Right renal pelvis (tissue), 4 donors: ENCODE data around the gene GAB2. TPM values are rescaled to one million over a fixed set of nuclear protein-coding genes. Genes with fewer than 3 reads are reported as not detected.
A peak's percentile ranks its signal among the peaks of the same experiment; 100 is the strongest.
"Not testable (repeated sequence)": the region's sequence is repeated elsewhere in the genome, so short reads cannot be mapped to it uniquely, and the experiment has no call there.

Source experiments
- DNase-seq, 4 donors: peaks; one replicate each; pipeline ENCODE4 v3.0.0-alpha.2; 2013; ENCODE audit warnings: low read depth in 4 of 4, low spot score in 3 of 4, missing footprints in 1 of 4
- polyA plus RNA-seq, 4 donors: library from polyadenylated mRNA; unstranded; fragments of 120-200 nt; gene quantifications; one replicate each; pipeline ENCODE4 v1.2.1, GENCODE V29; 2013; ENCODE audit not compliant: insufficient read length in 4 of 4

The GAB2 gene
- polyA plus RNA-seq, 4 donors, result 17.4 to 20.1 (median 18.0) TPM

DNA sequence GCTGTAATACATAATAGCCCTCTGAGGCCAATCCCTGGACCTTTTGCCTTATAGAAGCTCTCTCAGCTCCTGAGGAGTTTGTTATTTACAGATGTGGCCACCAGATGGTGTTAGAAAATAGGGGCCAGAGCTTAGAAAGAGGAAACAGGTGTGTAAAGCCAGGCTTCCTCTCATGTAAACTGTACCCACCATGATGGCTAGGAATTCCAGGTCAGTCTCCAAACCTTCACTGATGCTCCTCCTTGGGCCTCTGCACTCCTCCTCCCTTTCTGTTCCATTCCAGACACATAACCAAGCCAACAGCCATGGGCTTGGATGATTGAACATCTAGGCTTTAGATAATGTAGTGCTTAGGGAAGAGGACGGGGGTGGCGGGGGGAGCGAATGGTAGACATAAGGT lies 189.2 kb downstream of the GAB2 start:
- DNase-seq, result peak; percentile 39 to 60 (median 52)

DNA sequence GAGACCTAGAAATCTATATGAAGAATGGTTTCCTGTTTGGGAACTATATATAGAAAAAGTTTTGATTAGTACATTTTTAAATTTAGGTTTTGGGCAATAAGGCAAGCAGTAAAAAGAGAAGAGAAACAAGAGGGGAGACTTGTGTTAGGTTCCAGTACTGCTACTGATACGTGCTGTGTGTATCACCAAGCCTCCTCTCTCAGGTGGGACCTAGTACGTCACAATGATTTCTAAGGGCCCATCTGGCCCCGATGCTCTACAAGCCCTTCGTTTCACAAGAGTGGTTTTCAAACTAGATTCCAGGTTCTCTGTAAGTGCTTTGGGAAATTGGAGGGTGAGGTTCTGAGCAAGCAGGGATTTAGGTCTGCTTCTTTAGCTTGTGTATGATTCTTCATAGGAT lies 189.7 kb downstream of the GAB2 start:
- no peak for DNase-seq

DNA sequence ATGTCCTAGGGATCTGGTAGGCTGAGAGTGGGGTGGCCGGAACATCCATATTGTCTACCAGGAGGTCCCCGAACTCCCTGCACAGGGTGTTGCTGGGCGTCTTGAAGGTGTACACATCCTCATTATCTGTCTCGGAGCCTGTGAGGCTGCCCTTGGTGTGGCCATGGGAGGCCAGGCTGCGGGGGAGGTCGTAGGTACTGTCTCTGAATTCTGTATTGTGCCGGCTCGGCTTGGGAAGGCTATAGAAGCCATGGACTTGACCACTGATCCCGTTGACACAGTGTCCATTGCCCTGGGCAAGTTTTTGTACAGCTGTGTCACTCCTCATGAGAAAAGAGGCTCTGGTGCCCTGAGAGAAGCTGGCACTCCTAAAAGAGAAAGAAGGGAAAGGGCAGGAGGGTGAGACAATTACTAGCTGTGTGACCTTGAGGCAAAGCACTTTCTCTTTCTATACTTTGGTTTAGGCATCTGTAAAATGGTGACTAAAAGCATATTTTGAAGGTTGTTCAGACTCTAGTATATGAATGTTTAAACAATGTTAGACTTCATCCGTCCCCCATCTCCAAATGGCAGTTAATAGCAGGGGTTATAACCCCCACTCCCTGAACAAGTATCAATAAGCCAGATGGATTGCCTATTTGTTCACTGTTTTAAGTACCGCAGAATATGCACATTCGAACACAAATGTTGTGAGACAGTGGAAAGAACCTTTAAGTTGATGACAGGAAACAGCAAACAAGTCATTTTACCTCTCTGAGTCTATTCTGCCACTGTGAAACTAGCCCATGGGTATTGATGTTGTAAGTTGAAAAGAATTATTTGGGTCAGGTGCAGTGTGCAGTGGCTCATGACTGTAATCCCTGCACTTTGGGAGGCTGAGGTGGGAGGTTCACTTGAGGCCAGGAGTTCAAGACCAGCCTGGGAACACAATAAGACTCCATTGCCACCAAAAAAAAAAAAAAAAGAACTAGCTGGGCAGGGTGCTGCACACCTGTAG lies 190.6 kb downstream of the GAB2 start:
- no peak for DNase-seq

DNA sequence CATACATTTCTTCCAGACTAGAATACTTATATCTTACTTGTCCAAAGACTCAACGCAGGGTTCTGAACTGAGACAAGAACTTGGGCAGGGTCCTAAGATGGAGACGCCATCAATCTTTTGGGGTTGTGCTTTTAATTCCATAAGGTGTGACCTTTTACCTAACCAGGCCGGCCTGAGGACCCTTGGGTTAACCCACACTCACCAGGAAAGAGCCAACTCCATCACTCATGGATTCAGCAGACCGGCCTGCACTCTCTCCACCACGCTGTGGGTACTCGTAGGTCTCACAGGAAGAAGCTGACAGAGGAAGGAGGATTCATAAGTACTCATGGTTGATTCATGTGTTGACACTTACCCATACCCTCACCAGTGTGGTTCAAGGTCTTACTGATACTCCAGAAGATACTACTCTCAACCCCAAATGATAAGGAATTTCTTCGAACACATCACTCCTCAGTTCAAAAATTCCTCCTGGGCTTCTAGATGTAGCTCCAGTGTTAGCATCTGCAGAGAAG lies 192.7 kb downstream of the GAB2 start:
- no peak for DNase-seq

DNA sequence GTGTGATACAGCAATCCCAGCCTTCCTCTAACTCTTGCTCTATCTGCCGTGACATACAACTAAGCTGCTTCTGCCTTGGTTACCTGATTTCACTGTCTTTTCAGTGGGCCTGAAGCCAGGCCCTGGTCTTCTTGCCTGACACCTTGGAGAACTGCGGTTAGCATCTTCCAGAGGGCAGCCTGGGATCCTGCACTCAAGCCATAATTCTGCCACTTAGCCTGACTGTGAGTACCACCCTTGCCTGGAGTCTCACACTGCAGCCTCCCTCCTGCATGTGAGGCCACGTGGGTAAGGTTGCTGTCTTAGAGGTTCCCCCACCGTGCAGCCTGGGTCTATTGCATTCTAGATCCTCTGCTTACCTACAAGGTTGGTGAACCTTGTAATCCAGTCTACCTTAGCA lies 193.1 kb downstream of the GAB2 start:
- DNase-seq, result no peak

DNA sequence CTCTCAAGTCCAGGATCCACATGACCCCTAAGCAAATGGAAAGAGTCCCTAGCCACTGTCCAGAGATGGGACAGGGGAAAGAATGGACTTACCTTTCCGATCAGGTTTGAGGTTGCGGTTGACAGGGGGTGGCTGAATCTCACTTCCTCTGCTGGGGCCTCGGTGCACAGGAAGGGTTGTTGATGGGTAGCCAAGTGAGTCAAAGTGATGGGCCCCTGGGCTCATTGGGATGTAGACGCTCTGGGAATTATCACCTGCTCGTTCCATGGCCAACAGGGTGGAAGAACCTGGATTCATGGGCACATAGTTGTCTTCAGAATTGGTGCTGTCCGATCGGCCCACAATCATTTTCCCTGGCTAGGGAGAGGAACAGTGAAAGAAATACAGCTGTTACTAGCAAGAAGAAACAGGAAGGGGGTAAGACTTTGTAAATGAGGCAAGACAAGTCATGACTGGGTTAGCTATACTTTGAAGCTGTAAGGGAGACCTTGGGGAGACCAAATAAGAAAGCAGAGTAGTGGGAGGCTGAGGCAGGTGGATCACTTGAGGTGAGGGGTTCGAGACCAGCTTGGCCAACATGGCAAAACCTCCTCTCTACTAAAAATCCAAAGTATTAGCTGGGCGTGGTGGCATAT lies 194.2 kb downstream of the GAB2 start:
- no peak for DNase-seq

DNA sequence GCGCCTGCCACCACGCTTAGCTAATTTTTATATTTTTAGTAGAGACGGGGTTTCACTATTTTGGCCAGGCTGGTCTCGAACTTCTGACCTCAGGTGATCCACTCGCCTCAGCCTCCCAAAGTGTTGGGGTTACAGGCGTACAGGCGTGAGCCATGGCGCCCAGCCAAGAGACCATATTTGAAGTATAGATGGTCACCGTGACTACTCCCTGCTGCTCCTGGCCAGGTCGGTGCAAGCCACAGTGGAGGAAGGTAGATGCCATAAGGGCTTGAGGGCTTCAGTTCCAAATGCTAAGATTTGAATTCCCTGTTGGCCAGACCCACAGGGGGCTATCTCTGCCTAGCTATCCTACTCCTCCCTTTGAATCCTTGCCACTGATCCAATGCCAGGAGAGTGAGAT lies 194.9 kb downstream of the GAB2 start:
- not testable (repeated sequence) for DNase-seq

DNA sequence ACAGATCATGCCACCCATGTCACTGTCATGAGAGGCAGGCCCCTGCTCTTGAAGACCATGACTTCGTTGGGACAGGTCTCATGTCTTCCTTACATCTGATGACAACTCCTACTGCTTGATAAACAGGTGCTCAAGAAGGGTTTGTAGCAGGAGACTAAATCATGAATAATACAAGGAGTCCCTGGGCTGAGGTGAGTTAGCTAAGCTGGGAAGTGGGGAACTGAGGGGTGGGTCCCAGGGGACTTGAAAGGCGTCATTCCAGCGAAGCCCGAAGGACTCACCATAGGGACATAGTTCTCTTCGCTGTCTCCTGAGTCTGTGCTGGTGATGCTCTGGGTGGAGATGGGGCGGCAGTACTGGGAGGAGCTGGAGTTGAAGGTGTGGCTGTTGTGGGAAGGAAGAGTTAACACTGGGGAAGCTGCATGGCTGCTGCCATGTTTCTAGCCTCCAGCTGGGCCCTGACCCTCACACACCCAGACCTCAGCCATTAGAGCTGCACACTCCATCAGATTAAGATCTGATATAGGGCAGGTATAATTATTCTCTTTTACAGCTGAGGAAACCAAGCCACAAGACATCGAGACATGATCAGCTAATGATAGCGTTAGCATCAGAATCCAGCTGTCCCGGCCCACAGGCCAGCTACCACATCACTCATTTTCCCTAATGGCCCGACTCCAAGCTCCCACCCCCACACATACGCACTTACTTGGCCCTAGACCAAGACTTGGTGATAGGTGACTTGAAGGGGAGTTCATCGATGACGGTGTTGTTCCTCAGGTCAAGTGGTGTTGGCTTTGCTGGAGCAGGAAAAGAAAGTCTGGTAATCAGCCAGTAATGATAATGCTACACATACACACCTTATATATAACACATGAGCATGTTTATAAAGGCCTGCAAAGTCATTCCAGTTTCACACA lies 196.0 kb downstream of the GAB2 start:
- no peak for DNase-seq

DNA sequence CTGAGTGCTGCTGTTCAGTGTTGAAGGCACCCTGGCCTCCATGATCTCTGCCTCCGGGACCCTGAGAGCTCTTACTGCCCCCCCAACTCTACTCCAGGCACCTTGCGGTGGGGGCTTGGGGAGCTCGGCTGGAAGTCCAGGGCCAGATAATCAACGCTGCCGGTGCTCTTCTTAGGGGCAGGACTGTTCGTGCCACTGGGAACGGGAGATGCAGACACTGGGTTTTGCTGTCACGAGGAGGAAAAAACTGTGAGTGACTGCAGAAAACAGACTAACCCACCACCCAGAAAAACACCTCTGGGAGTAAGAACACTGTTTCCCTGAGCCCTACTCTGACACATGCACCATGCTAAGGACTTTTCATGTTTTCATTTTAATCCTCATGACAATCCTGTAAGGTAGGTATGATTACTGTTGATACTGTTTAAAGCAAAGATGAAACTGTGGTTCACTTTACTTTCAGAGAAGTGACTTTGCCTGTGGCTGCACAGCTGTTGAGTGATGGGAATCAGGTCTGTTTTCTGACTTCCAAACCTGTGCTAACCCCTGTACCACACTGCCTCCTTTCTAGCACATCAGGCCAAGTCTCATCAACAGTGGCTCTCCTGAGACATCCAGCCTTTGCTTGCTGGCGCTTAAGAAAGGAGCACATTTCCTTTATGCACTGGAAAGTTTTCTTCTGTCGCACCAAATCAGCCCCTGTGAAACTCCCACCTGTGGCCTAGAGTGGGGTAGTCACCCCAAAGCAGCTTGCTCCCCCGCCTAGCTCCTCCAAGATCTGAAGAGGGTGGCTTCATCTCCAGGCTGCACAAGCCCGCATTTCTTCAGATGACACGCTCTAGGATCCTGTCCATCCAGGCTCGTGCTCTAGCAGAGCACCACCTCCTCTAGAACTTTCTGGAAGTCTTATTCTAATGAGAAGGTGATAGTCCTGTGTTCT lies 197.1 kb downstream of the GAB2 start:
- no peak for DNase-seq

DNA sequence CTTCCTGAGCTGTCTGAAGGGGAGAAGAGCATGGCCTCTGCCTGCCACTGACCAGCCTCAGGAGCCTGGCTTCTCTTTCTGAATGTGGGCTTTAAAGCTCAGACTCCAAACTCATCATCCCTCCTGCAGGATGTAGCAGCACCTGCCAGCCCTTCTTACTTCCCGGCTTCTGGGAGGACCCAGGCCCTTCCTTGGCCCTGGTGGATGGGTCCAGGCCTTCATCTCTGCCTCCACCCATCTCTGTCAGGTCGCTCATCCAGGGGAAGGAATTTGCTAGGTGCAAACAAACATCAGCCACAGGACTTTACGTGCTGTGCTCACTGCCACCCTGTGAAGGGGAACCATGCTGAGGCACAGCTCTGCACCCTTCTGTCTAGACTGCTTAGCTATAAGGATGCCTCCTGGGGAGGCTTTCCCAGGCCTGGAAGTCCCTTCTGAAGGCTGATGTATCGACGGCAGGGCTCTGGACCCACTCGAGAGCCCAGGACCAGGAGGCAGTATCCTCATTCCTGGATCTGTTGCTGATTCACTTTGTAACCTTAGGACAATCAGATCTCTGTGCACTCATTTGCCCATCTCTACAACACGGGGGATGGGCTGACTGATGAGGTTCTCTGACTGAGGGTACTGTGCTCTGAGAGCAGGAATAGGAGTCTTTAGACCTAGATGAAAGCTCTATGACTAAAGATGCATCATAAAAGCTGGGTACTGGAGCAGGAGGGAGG lies 198.0 kb downstream of the GAB2 start:
- no peak for DNase-seq

DNA sequence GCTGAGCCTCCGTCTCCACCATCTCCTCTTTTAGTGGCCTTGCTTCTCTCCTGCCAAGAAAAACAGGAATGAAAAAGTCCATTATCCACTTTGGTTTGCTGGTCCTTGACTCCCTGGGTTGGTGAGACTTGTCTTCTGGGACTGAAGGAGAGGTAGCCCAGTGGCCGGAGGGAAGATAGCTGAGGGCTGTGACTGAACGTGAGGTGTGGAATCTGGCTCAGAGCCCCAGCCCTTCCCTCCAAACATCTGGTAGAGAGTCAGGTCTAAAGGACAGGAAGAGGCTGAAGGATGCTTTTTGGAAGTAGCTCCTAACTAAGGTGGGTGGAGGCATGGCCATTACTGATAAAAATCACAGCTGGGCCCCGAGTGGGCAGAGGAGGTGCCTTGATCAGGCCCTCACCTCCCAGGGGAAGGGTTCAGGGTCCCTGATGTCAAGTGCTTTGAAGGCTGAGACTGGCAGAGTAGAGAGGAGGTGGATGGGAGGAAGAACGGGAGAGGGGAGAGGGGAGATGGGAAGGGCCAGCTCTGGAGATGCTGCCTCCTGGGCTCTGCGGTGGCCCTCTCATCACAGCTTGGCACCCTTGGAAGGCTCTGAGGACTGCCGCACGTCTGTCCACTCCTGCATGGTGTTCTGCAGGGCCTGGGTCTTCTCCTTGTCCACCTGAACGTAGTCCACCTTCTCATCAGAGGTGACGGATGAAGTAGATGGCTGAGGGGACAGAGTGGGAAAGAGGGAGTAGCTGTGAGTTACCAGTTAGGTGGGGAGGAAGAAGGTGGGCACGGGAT lies 198.7 kb downstream of the GAB2 start:
- no peak for DNase-seq

DNA sequence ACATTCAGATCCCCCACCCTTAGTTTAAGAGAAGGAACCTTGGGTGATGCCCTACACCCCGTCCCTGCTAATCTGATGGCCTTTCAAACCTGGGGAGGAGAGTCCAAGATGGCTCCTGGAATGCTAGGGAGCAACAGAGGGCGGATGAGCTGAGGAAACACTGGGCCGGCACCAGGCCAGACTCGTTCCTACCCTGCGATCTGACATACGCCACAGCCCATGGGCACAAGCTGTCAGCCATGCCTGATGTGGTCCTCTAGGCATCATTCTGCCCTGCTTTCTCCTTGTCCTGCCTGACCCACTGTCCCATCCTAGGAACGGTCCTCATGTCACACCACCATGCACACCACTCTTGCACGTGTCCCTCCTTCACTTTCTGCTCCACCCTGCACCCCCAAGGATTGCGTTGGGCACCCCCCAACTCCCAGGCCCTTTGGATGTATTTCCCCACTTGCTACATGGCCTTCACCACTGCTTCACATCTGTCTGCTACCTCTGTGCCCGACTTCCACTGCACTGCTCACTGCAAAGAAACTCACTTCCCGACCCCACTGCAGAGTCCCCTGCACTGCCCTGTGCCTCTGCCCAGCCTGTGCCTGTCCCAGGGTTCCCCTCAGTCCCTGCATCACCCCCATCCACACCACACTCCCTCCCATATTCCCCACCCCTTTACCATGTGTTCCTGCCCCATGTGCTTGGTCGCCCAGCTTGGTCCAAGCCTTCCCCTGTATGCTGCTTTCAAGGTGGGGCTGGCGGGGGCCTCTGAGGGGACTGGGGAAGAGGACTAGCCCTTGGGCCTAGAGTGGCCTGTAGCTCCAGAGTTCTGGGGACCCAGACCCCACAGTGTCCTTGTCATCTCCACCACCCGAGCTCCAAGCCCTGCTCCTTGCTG lies 199.7 kb downstream of the GAB2 start:
- DNase-seq, result no peak

DNA sequence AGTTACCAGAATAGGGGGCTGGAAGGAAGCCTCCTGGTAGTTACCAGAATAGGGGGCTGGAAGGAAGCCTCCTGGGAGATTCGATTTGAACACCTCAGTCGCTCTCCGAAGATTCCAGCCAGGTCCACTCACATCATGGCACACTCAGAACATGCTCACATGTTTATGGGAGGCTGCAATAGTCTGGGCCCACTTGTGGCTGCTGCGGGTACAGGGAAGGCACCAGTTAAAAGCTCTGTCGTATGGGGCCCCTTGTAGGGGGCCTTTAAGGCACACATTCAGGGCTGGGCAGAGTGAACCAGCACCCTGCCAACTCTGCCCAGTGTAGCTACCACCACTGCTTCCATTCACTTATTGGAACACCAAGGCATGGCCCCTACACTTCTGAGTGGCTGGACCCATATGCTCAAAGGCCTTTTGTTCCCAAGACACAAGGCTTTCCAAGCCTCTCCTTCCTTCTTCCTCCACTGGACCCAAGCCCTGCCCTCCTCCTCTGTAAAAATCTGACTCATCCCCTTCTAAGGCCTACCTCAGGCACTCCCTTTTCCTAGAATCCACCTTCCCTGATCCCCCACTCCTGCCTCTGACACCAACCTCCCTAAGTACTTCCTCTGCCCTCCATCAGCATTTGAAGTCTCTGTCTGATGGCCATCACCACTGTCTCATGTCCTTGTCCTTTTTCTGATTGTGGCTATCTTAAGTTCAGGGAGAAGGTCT lies 200.9 kb downstream of the GAB2 start:
- DNase-seq, result no peak

DNA sequence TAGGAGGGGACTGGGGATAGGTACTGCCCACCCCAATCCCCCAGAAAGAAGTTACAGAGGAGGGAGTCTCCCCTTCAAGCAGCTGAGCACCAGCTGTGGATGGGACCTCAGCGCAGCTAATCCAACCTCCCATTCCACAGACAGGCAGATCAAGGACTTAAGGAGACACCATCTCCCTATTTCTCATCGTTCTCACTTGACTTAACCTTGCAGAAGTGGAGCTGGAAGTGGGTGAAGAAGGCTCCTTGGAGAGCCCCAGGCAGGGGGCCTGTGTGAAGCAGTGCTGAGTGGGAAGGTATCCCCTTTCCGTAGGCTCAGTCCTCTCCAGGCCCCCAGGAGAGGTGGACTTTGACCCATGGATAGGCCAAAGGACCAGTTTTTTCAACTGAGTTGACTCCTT lies 201.6 kb downstream of the GAB2 start:
- DNase-seq, result no peak

DNA sequence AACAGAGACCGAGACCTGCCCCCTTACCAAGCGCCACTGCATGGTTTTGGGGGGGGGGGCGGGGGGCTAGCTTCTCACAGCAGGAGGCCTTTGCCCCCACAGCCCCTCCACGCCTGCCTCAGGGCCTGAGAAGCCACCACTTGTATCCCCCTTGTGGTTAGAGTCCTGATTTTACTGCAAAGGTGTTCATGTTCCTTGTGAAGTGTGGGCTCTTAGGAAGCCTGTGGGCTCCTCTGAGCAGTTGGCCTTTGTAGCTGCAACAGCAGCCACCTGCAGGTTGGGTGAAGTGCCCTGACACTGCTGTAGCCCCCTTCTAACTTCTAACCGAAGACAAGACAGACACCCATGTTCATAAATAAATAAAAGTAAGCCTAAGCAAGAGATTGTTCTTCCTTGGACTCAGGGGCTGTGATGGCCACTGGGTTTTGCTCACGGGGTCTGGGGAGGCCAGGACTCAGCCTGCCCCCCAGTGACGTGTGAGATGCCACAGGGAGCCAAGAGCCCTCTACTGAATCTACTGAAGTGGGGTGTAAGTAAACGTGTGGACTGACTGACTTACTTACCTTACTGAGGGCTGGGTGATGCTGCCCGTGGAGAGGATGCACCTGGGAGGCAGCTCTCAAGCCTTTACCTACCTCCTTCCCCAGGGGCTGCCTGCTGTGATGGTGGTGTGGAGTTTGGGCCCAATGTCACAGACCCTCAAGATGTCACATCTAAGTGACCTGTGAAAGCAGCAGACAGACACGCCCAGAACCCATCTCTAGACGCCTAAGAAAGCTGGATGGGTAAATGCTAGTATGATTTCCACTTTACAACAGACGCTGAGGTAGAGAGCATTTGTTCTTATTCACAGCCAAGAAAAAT lies 203.1 kb downstream of the GAB2 start:
- no peak for DNase-seq
